HepG2 (cell line): ENCODE measurements around the gene TTLL11. TPM values are rescaled to one million over a fixed set of nuclear protein-coding genes. Genes with fewer than 3 reads are reported as not detected.

Experiments used
- ATAC-seq: fragments of 200-7000 bp; cut with Tn5 transposase; 3 replicates; pipeline ENCODE4 v1.9.1; 2020; ENCODE audit warnings: mild to moderate bottlenecking, moderate library complexity
- BruUV-seq: library from RNA; stranded (reverse); fragments of 400-500 nt; replicated peaks from 2 replicates; lab custom pipeline; 2021; lab: Mats Ljungman, UMichigan
- CTCF ChIA-PET: fragments of 300-600 bp; formaldehyde crosslinking; extraction: SDS; loops from one replicate; lab custom pipeline; 2021; ENCODE audit warnings: low total read pairs, inconsistent platforms, low intra/inter-chr PET ratio; lab: Yijun Ruan, JAX
- POLR2A ChIA-PET: fragments of 350-600 bp; sonication (Branson Sonifier 250); formaldehyde crosslinking; loops from one replicate; lab custom pipeline; 2020; ENCODE audit warnings: antibody characterized with exemption, inconsistent platforms; lab: Yijun Ruan, JAX
- DNase-seq: peaks from one replicate; pipeline ENCODE4 v3.0.0-alpha.2; 2015; ENCODE audit warnings: low spot score
- FAIRE-seq: peaks from 3 replicates; lab custom pipeline; 2011; peaks lifted over from hg19 to GRCh38; lab: Jason Lieb, UNC
- H2AFZ ChIP-seq: one replicate; pipeline ENCODE4 v1.6.1; 2011; ENCODE audit warnings: low read length, inconsistent platforms
- H3K27ac ChIP-seq: fragments of 300-600 bp; 3 replicates; pipeline ENCODE4 v1.8.0; 2011; ENCODE audit warnings: mixed run types, mild to moderate bottlenecking, mixed read lengths, low read length, inconsistent platforms; ENCODE audit not compliant: insufficient read depth; ENCODE audit errors: extremely low read length
- H3K27me3 ChIP-seq, 2 experiments: fragments of 200-600 bp in 1 of 2; 2 replicates in 1 of 2; 3 replicates in 1 of 2; pipeline versions ENCODE4 v1.6.0 to v1.8.0; 2011; ENCODE audit warnings: low read length in 2 of 2, mild to moderate bottlenecking in 2 of 2, moderate library complexity in 2 of 2, inconsistent platforms in 1 of 2; ENCODE audit not compliant: insufficient read depth in 2 of 2, control insufficient read depth in 1 of 2
- H3K36me3 ChIP-seq, 2 experiments: fragments of 200-600 bp in 1 of 2; replicated peaks in 1 of 2; 2 replicates in 1 of 2; 3 replicates in 1 of 2; pipeline versions ENCODE4 v1.5.1 to v1.8.0; 2011; ENCODE audit warnings: low read length in 2 of 2, inconsistent platforms in 1 of 2; ENCODE audit not compliant: insufficient read depth in 2 of 2, control insufficient read depth in 1 of 2
- H3K4me1 ChIP-seq: 2 replicates; pipeline ENCODE4 v1.5.1; 2012; ENCODE audit warnings: low read length, inconsistent platforms; ENCODE audit not compliant: insufficient read depth
- H3K4me2 ChIP-seq: 2 replicates; pipeline ENCODE4 v1.6.0; 2011; ENCODE audit warnings: low read depth, low read length, inconsistent platforms
- H3K4me3 ChIP-seq, 3 experiments: fragments of 200-600 bp in 1 of 3; sonication (generic), shearing (Covaris generic) in 1 of 3; replicated peaks in 1 of 3; 2 replicates each; pipeline ENCODE4 v1.5.1; 2011 to 2016; ENCODE audit warnings: low read length in 3 of 3, inconsistent platforms in 2 of 3, low read depth in 2 of 3, mild to moderate bottlenecking in 2 of 3, control low read depth in 1 of 3, mixed read lengths in 1 of 3; ENCODE audit not compliant: insufficient read depth in 1 of 3
- H3K79me2 ChIP-seq: one replicate; pipeline ENCODE4 v1.6.1; 2011; ENCODE audit warnings: low read length, inconsistent platforms; ENCODE audit not compliant: insufficient read depth
- H3K9ac ChIP-seq: 2 replicates; pipeline ENCODE4 v1.6.0; 2011; ENCODE audit warnings: mild to moderate bottlenecking, low read depth, low read length, inconsistent platforms; ENCODE audit not compliant: insufficient read depth
- H3K9me3 ChIP-seq: 2 replicates; pipeline ENCODE4 v1.5.1; 2012; ENCODE audit warnings: mild to moderate bottlenecking, low read length
- H4K20me1 ChIP-seq: 2 replicates; pipeline ENCODE4 v1.6.0; 2011; ENCODE audit warnings: inconsistent platforms, mild to moderate bottlenecking, low read length, moderate library complexity; ENCODE audit not compliant: insufficient read depth
- ARNT ChIP-seq: fragments of 450-650 bp; IDR thresholded peaks from 2 replicates; pipeline ENCODE4 v1.6.1; 2017
- JDP2 ChIP-seq: sonication (generic); formaldehyde crosslinking; IDR thresholded peaks from 2 replicates; pipeline ENCODE4 v1.8.1; 2022; ENCODE audit warnings: missing genetic modification reagents, borderline replicate concordance
- POGZ ChIP-seq: sonication (generic); formaldehyde crosslinking; IDR thresholded peaks from 2 replicates; pipeline ENCODE4 v1.4.0; 2020; ENCODE audit warnings: mild to moderate bottlenecking, missing genetic modification reagents
- TFAP4 ChIP-seq: sonication (generic); IDR thresholded peaks from 2 replicates; pipeline ENCODE4 v1.6.1; 2016; ENCODE audit warnings: low read depth, borderline replicate concordance
- ZBTB21 ChIP-seq: sonication (generic); formaldehyde crosslinking; IDR thresholded peaks from 2 replicates; pipeline ENCODE4 v1.4.0; 2020; ENCODE audit warnings: missing genetic modification reagents
- ZFP36 ChIP-seq: fragments of 150-350 bp; IDR thresholded peaks from 2 replicates; pipeline ENCODE4 v1.6.1; 2018; ENCODE audit warnings: borderline replicate concordance, low read length, low read depth; ENCODE audit not compliant: partially characterized antibody
- ZMYM3 ChIP-seq: sonication (generic); formaldehyde crosslinking; IDR thresholded peaks from 2 replicates; pipeline ENCODE4 v1.5.1; 2020; ENCODE audit warnings: mild to moderate bottlenecking, missing genetic modification reagents
- ZNF225 ChIP-seq: sonication (generic); formaldehyde crosslinking; IDR thresholded peaks from 2 replicates; pipeline ENCODE4 v1.4.0; 2020; ENCODE audit warnings: mild to moderate bottlenecking, missing genetic modification reagents
- ZNF253 ChIP-seq: sonication (generic); formaldehyde crosslinking; IDR thresholded peaks from 2 replicates; pipeline ENCODE4 v1.8.0; 2022; ENCODE audit warnings: mild to moderate bottlenecking, missing genetic modification reagents, borderline replicate concordance
- ZNF337 ChIP-seq: sonication (generic); formaldehyde crosslinking; IDR thresholded peaks from 2 replicates; pipeline ENCODE4 v1.5.1; 2020; ENCODE audit warnings: missing genetic modification reagents, low read depth, mild to moderate bottlenecking, borderline replicate concordance
- ZNF383 ChIP-seq: sonication (generic); formaldehyde crosslinking; IDR thresholded peaks from 2 replicates; pipeline ENCODE4 v1.4.0; 2020; ENCODE audit warnings: missing genetic modification reagents, mild to moderate bottlenecking, borderline replicate concordance
- ZNF451 ChIP-seq: sonication (generic); formaldehyde crosslinking; IDR thresholded peaks from 2 replicates; pipeline ENCODE4 v1.5.0; 2020; ENCODE audit warnings: mild to moderate bottlenecking, missing genetic modification reagents
- ZNF784 ChIP-seq: sonication (generic); formaldehyde crosslinking; IDR thresholded peaks from 2 replicates; pipeline ENCODE4 v1.5.1; 2020; ENCODE audit warnings: missing genetic modification reagents, mild to moderate bottlenecking, borderline replicate concordance
- WGBS: methylation state at CpG from one replicate; pipeline ENCODE4 v1.1.6; 2017; ENCODE audit warnings: low lambda C conversion rate; 5-methylcytosine and 5-hydroxymethylcytosine counted together
- in situ Hi-C: cut with HindIII; loops from 2 replicates; pipeline ENCODE4 v1.10.0; 2017; ENCODE audit warnings: low pct_unique_long_range_greater_than_20kb; ENCODE audit not compliant: extremely low pct_ligation_motif_present
- intact Hi-C: fragments of 100-400 bp; cut with micrococcal nuclease; formaldehyde crosslinking; loops from one replicate; pipeline ENCODE4 v1.10.0; 2022; ENCODE audit not compliant: unreplicated experiment
- polyA plus RNA-seq, 8 experiments: library from polyadenylated mRNA; depleted of rRNA in 3 of 8; stranded (reverse) in 7 of 8; unstranded in 1 of 8; fragments of >200 nt; fragmentation: Illumina TruSeq in 4 of 8; extraction: Trizol in 4 of 8; gene quantifications; 2 replicates each; pipeline versions ENCODE4 v1.2.1 to v1.2.3, GENCODE V29; 2011 to 2016; ENCODE audit warnings: low read depth in 4 of 8, missing spikeins in 1 of 8, mixed read lengths in 1 of 8; ENCODE audit not compliant: insufficient read depth in 1 of 8
- total RNA-seq, 5 experiments: library from RNA; depleted of rRNA; stranded (reverse); fragments of >200 nt; fragmentation: Illumina TruSeq; extraction: Trizol; gene quantifications; 2 replicates each; pipeline ENCODE4 v1.2.3, GENCODE V29; 2016; ENCODE audit warnings: low read depth in 1 of 5
- TF ChIP-seq, protein P1 (sequence below): sonication (generic); formaldehyde crosslinking; IDR thresholded peaks from 2 replicates; pipeline ENCODE4 v1.4.0; 2020; ENCODE audit warnings: missing genetic modification reagents
- TF ChIP-seq, protein P2 (sequence below): sonication (generic); formaldehyde crosslinking; IDR thresholded peaks from 2 replicates; pipeline ENCODE4 v1.4.0; 2020; ENCODE audit warnings: low read depth, missing genetic modification reagents

TTLL11 gene
- total and polyA plus RNA-seq, 2 of the 13 experiments (the other 11 are each of a cell fraction or from before 2014, with no cell fraction given), result 4.5 to 5.2 TPM

- no peak for TF ChIP-seq TFAP4
- no peak for TF ChIP-seq ZNF253
- TF ChIP-seq ZNF784 (CRISPR knock-in tag), result no peak
- no peak for TF ChIP-seq ZNF451 (CRISPR knock-in tag)
- no peak for TF ChIP-seq POGZ (CRISPR knock-in tag)
- no peak for TF ChIP-seq ZNF337 (CRISPR knock-in tag)
- no peak for TF ChIP-seq ZNF383 (CRISPR knock-in tag)
Observed at GRCh38 chr9:121910491-121911040, 182.5 kb downstream of the TTLL11 start (continued).

DNA sequence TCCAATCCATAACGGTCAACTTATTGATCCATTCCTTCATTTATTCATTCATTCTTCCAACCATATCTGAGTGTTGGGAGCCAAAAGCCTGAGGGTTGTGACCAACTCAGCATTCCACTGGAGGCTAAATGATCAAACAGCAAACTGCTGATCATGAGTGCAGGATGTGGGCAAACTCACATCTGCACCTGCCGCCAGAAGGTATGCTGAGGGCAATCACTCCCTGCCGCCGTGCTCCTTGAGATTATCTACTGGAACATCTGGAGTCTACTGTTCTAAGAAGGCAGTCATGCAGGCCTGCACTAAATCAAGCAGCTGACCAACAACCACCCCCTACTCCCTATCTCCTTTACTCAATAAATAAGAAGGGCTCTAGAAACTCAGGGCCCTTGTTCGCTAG, 184.0 kb downstream of the TTLL11 start:
- DNase-seq (no peak), ATAC-seq (no peak), FAIRE-seq (no peak)
- H3K36me3 ChIP-seq, result no peaks in the 10 kb centered on the region
- ChIA-PET POLR2A (no interaction called here), CTCF (no interaction called here)
- intact Hi-C loops (no loop called here), in situ Hi-C loops (no loop called here)
- H2AFZ ChIP-seq, result no peak overlapping the region
- no peaks in the 10 kb centered on the region for H3K79me2 ChIP-seq
- H3K27me3 ChIP-seq, result no peaks in the 10 kb centered on the region
- BruUV-seq, result no TSS peak
- no peak overlapping the region for H3K27ac ChIP-seq
- H3K4me1 ChIP-seq, result 0 out of 2 replicates have a peak, but pooled peaks cover 12% of the 10 kb centered on the region
- no peaks in the 10 kb centered on the region for H3K9me3 ChIP-seq
- no peak overlapping the region for H3K4me3 ChIP-seq
- H4K20me1 ChIP-seq, result no peaks in the 10 kb centered on the region
- no peak overlapping the region for H3K4me2 ChIP-seq
- H3K9ac ChIP-seq, result no peak overlapping the region
- WGBS, result 38% methylated on average over 5 of the region's 5 CpGs
- TF ChIP-seq, protein P1, sequence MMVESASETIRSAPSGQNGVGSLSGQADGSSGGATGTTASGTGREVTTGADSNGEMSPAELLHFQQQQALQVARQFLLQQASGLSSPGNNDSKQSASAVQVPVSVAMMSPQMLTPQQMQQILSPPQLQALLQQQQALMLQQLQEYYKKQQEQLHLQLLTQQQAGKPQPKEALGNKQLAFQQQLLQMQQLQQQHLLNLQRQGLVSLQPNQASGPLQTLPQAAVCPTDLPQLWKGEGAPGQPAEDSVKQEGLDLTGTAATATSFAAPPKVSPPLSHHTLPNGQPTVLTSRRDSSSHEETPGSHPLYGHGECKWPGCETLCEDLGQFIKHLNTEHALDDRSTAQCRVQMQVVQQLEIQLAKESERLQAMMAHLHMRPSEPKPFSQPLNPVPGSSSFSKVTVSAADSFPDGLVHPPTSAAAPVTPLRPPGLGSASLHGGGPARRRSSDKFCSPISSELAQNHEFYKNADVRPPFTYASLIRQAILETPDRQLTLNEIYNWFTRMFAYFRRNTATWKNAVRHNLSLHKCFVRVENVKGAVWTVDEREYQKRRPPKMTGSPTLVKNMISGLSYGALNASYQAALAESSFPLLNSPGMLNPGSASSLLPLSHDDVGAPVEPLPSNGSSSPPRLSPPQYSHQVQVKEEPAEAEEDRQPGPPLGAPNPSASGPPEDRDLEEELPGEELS (CRISPR knock-in tag), result no peak
- no peak for TF ChIP-seq ZNF225 (CRISPR knock-in tag)
- no peak for TF ChIP-seq ZMYM3 (CRISPR knock-in tag)
- TF ChIP-seq ZFP36, result no peak
- TF ChIP-seq, protein P2, sequence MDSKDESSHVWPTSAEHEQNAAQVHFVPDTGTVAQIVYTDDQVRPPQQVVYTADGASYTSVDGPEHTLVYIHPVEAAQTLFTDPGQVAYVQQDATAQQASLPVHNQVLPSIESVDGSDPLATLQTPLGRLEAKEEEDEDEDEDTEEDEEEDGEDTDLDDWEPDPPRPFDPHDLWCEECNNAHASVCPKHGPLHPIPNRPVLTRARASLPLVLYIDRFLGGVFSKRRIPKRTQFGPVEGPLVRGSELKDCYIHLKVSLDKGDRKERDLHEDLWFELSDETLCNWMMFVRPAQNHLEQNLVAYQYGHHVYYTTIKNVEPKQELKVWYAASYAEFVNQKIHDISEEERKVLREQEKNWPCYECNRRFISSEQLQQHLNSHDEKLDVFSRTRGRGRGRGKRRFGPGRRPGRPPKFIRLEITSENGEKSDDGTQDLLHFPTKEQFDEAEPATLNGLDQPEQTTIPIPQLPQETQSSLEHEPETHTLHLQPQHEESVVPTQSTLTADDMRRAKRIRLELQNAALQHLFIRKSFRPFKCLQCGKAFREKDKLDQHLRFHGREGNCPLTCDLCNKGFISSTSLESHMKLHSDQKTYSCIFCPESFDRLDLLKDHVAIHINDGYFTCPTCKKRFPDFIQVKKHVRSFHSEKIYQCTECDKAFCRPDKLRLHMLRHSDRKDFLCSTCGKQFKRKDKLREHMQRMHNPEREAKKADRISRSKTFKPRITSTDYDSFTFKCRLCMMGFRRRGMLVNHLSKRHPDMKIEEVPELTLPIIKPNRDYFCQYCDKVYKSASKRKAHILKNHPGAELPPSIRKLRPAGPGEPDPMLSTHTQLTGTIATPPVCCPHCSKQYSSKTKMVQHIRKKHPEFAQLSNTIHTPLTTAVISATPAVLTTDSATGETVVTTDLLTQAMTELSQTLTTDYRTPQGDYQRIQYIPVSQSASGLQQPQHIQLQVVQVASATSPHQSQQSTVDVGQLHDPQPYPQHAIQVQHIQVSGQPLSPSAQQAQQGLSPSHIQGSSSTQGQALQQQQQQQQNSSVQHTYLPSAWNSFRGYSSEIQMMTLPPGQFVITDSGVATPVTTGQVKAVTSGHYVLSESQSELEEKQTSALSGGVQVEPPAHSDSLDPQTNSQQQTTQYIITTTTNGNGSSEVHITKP, result no peak
- TF ChIP-seq ARNT, result no peak
- TF ChIP-seq JDP2 (CRISPR knock-in tag), result no peak
- no peak for TF ChIP-seq ZBTB21 (CRISPR knock-in tag)
